Thoracic aorta (tissue), 2 donors: ENCODE measurements around the gene CRB1. TPM values are rescaled to one million over a fixed set of nuclear protein-coding genes. Genes with fewer than 3 reads are reported as not detected.

Experiments
- ATAC-seq: fragments of 150-250 bp; one replicate; pipeline ENCODE4 v1.8.0; 2017; ENCODE audit warnings: low read depth; ENCODE audit not compliant: insufficient number of reproducible peaks, low FRiP score
- DNase-seq: peaks from one replicate; pipeline ENCODE4 v3.0.0-alpha.2; 2020; ENCODE audit warnings: low spot score
- H3K27ac ChIP-seq, 2 donors: fragments of 200-600 bp; sonication (generic); 1 replicate in 1 of 2; 2 replicates in 1 of 2; pipeline ENCODE4 v1.5.1; 2016; ENCODE audit warnings: mild to moderate bottlenecking in 2 of 2, moderate library complexity in 2 of 2
- H3K27me3 ChIP-seq: fragments of 200-600 bp; sonication (generic); replicated peaks from 2 replicates; pipeline ENCODE4 v1.6.0; 2016; ENCODE audit warnings: mild to moderate bottlenecking; ENCODE audit not compliant: insufficient read depth
- H3K36me3 ChIP-seq: fragments of 200-600 bp; sonication (generic); one replicate; pipeline ENCODE4 v1.5.1; 2016
- H3K4me1 ChIP-seq, 2 donors: fragments of 200-600 bp; sonication (generic); 1 replicate in 1 of 2; 2 replicates in 1 of 2; pipeline versions ENCODE4 v1.5.1 to v1.6.0; 2016; ENCODE audit warnings: low read depth in 2 of 2, mild to moderate bottlenecking in 1 of 2; ENCODE audit not compliant: control insufficient read depth in 1 of 2
- H3K4me3 ChIP-seq: fragments of 200-600 bp; sonication (generic); 2 replicates; pipeline ENCODE4 v1.5.1; 2016; ENCODE audit warnings: mild to moderate bottlenecking
- H3K9me3 ChIP-seq: fragments of 200-600 bp; sonication (generic); 2 replicates; pipeline ENCODE4 v1.5.1; 2016
- total RNA-seq, 2 donors: library from RNA; depleted of rRNA; stranded (reverse); fragments of >200 nt; gene quantifications; one replicate each; pipeline versions ENCODE4 v1.1.0 to v1.2.3, GENCODE V29; 2016
- TF ChIP-seq, protein P1 (sequence below): fragments of 200-600 bp; sonication (generic); IDR thresholded peaks from one replicate; pipeline ENCODE4 v1.5.1; 2019; ENCODE audit warnings: antibody characterized with exemption

The CRB1 gene
- total RNA-seq, 2 donors from 2014 or later, result not detected

DNA sequence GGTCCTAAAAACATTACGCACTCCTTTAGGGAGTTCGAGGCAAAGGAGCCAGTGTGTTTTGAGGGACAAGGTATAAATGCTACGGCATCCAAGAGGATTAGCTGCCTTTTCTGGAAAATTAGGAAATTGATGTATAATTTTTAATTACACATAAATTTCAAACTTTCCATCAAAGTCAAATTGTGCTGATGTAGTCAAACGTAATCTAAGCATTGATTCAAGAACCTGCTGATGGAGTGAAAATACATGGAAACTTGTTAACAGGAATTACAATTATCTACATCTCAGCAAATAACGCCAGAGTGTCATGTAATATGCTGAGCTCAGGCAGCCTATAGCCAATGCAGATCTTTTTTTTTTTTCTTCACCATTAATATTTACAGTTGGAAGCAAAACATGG, 194.5 kb downstream of the CRB1 start:
- no peaks in the 10 kb centered on the region for H3K36me3 ChIP-seq
- ATAC-seq (no peak), DNase-seq (no peak)
- no peaks in the 10 kb centered on the region for H3K9me3 ChIP-seq
- TF ChIP-seq, protein P1, sequence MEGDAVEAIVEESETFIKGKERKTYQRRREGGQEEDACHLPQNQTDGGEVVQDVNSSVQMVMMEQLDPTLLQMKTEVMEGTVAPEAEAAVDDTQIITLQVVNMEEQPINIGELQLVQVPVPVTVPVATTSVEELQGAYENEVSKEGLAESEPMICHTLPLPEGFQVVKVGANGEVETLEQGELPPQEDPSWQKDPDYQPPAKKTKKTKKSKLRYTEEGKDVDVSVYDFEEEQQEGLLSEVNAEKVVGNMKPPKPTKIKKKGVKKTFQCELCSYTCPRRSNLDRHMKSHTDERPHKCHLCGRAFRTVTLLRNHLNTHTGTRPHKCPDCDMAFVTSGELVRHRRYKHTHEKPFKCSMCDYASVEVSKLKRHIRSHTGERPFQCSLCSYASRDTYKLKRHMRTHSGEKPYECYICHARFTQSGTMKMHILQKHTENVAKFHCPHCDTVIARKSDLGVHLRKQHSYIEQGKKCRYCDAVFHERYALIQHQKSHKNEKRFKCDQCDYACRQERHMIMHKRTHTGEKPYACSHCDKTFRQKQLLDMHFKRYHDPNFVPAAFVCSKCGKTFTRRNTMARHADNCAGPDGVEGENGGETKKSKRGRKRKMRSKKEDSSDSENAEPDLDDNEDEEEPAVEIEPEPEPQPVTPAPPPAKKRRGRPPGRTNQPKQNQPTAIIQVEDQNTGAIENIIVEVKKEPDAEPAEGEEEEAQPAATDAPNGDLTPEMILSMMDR, result no peak
- no peak overlapping the region for H3K27ac ChIP-seq
- no peaks in the 10 kb centered on the region for H3K27me3 ChIP-seq
- no peak overlapping the region for H3K4me3 ChIP-seq
- H3K4me1 ChIP-seq, result peaks cover 10 to 14% of the 10 kb centered on the region in 2 donors

DNA sequence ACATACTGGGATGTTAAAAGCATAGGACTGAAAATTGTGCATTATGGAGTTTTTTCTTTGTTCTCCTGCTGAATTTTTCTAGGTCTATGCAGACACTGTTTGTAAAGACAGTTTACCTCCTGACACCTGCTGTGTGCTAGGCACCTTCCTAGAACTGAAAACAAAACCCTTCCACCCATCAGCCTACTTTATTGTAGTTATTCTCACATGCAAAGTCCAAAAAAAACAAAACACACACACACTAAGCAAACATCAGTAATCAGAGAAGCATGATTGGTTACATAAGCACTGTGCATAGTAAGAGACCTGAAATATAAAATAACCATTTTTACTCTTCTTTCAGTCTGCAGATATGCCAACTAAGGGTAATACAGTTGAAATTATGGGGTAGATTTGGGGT, 195.1 kb downstream of the CRB1 start:
- Histone ChIP-seq H3K9me3 (no peaks in the 10 kb centered on the region), H3K27me3 (no peaks in the 10 kb centered on the region), H3K36me3 (no peaks in the 10 kb centered on the region), H3K4me3 (no peak overlapping the region), H3K4me1 (peaks cover 10 to 14% of the 10 kb centered on the region in 2 donors), H3K27ac (no peak overlapping the region)
- TF ChIP-seq, protein P1, result no peak
- ATAC-seq, result no peak
- DNase-seq, result no peak

DNA sequence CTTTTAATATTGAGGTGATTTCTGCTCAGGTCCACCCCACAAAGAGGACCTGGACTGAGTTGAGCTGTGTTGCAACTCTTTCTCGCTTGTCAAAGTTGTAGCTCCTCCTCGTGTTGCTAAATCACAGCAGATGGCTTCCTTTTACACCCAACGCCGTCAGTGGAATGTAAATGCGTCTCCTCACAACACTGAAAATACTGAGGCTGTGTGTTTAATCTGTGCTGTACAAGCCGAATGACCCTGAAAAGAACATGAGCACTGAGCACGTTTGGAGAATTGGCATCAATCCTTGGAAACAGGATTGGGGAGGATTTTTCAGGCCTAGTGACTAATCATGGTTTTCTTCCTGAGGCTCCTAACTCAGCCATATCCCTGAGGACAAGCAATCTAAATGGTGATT, 196.0 kb downstream of the CRB1 start:
- DNase-seq (no peak), ATAC-seq (peak; percentile 74)
- Histone ChIP-seq H3K27ac (peak overlapping the region in 1 of 2 donors; percentile 42), H3K27me3 (no peaks in the 10 kb centered on the region), H3K9me3 (no peaks in the 10 kb centered on the region), H3K4me1 (peaks cover 10 to 14% of the 10 kb centered on the region in 2 donors), H3K4me3 (peak overlapping the region; percentile 2), H3K36me3 (no peaks in the 10 kb centered on the region)
- TF ChIP-seq, protein P1, result no peak

DNA sequence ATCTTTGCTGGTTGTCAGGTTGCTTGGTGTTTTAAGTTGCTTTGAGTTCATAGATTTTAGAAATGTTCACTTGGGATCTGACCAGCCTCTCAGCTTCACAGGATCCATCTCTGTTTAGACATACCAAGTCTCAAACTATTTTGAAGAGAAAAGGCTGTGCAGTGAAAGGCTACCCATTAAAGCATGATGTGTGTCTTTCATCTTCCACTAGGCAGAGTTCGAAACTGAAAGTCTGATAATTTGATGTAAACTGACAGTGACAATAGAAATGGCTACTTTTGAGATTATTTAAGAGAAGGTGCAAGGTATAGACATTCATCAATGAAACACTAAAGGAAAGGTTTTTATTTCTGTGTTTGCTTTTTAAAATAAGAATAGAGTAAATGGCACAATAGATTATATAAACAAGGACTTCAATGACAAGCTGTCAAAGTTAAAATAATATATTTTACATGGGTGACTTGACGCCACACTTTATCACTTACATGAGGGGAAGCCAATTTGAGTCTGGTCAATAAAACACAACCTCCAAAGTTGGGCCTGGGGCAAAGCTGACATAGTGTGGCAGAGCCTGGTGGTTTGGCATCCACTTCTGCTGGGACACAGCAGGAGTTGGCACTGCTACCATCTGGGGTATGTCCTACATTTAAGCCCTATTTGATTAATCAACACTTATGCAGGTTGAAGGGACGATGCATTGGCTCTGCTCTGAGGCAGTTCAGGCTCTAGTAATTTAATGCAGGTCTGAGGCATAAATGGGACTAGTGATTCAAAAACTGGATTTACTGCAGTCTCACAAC, 197.7 kb downstream of the CRB1 start:
- no peaks in the 10 kb centered on the region for H3K36me3 ChIP-seq
- TF ChIP-seq, protein P1, result no peak
- peaks cover 10 to 14% of the 10 kb centered on the region in 2 donors for H3K4me1 ChIP-seq
- H3K27me3 ChIP-seq, result no peaks in the 10 kb centered on the region
- H3K4me3 ChIP-seq, result no peak overlapping the region
- ATAC-seq (no peak), DNase-seq (no peak)
- H3K9me3 ChIP-seq, result no peaks in the 10 kb centered on the region
- H3K27ac ChIP-seq, result no peak overlapping the region

DNA sequence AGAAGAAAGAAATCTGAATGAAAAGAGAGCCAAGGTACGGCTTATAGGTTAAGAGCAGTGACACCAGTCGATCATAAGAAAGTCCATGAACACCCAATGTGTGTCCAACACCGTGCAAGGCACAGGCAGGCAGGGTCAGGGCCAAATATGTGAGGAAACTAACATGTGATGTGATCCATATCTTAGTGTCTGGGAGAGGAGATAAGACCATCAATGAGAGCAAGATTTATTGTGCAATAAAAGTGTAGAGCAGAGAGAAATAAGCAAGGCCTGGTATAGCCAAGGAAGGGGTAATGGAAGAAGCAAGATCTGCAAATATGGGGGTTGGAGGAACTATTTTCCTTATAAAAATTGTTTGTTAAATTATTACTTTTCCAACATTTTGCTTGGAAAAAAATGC, 198.8 kb downstream of the CRB1 start:
- TF ChIP-seq, protein P1, result no peak
- no peaks in the 10 kb centered on the region for H3K27me3 ChIP-seq
- DNase-seq (no peak), ATAC-seq (no peak)
- H3K36me3 ChIP-seq, result no peaks in the 10 kb centered on the region
- no peak overlapping the region for H3K27ac ChIP-seq
- H3K9me3 ChIP-seq, result no peaks in the 10 kb centered on the region
- peaks cover 10 to 14% of the 10 kb centered on the region in 2 donors for H3K4me1 ChIP-seq
- no peak overlapping the region for H3K4me3 ChIP-seq
